Activated naive CD4-positive, alpha-beta T cell treated with anti-CD3 and anti-CD28 coated beads, Interleukin-2, amount 10 ng/mL, durations not matched to agents 7 days and 5 days (primary cell): ENCODE data around the gene TNFRSF13B.
"Not testable (repeated sequence)": the region's sequence is repeated elsewhere in the genome, so short reads cannot be mapped to it uniquely, and the experiment has no call there.

ENCODE experiments used
- CTCF ChIA-PET: fragments of 350-600 bp; sonication (Branson Sonifier 250); formaldehyde crosslinking; loops from one replicate; lab custom pipeline; 2021; ENCODE audit warnings: antibody characterized with exemption; lab: Charles Lee
- DNase-seq: peaks from one replicate; pipeline ENCODE4 v3.0.0-alpha.2; 2020
- H3K27ac Mint-ChIP-seq: one replicate; pipeline ENCODE4 v1.8.0; 2021; ENCODE audit warnings: mild to moderate bottlenecking, moderate library complexity, mixed read lengths
- H3K27me3 Mint-ChIP-seq: one replicate; pipeline ENCODE4 v1.8.0; 2021; ENCODE audit warnings: mild to moderate bottlenecking, mixed read lengths
- H3K36me3 Mint-ChIP-seq: one replicate; pipeline ENCODE4 v1.8.0; 2021; ENCODE audit warnings: mixed read lengths
- H3K4me1 Mint-ChIP-seq: one replicate; pipeline ENCODE4 v1.8.0; 2021; ENCODE audit warnings: mixed read lengths
- H3K4me3 Mint-ChIP-seq: one replicate; pipeline ENCODE4 v1.8.0; 2021; ENCODE audit warnings: mild to moderate bottlenecking, moderate library complexity, mixed read lengths
- H3K9me3 Mint-ChIP-seq: one replicate; pipeline ENCODE4 v1.8.0; 2021; ENCODE audit warnings: mixed read lengths

The TNFRSF13B gene

DNA sequence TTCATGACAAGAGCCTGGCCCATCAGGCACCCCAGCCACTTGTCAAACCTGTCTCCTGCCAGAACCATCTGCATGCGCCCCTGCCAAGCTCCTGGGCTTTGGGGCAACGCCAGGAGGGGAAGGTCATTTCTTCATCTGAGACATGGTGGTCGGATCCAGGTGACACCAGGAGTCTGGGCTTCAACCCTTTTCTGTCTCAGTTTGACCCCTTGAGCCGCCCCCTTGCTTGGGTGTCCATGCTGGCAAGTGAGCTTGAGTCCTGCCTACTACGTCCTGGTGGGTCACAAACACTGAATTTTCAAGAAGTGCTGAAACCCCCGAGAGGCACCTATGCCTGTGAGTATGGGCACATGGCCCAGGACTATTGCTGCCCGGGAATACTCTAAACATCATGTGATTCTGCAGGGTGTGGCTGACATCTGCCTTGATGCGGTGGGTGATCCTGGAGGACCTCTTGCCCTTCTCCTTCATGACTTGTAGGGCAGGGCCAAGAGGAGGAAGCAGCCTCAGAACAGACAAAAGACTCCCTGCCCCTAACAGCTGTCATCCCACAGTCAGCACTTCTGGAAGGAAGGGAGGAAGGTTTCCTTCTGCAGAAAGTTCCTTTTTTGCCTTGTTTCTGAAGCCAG is 43.4 kb downstream of the TNFRSF13B start:
- no peak for DNase-seq
- Mint-ChIP-seq H3K9me3 (no peaks in the 10 kb centered on the region), H3K4me1 (no peaks in the 10 kb centered on the region), H3K27me3 (peaks cover 3% of the 10 kb centered on the region), H3K36me3 (no peaks in the 10 kb centered on the region), H3K4me3 (no peak overlapping the region), H3K27ac (no peak overlapping the region)
- CTCF ChIA-PET = no interaction called here

DNA sequence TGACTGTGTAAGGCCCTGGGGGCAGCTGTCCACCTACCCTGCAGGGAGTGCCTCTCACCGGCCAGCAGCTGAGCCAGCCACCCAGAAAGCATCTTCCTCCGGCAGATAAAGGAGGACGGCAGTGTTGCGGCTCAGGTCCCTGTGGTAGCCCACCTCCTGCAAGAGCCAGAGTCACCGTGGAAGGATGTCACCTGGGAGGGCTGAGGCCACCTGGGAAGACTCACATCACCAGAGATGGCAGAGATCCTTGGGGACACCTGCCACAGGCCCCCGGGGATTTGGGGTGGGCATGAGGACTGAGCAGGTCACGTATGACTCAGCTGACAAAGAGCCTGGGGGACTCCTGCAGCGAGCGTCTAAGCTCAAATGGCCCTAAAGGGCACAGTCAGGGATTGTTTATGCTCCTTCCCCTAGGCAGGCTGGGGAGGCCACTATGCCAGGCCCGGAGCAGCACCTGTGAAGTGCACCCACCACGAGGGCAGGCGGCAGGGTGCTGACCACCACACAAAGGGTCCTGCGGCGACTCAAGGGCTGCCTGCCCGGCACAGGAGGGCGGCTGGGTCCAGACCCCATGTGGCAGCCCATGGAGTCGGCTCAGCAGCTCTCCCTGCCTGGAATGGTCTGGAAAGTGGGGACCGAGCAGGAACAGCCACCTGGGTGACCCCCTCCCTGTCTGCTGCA is 44.1 kb downstream of the TNFRSF13B start:
- H3K36me3 Mint-ChIP-seq = no peaks in the 10 kb centered on the region
- H3K27me3 Mint-ChIP-seq = peaks cover 3% of the 10 kb centered on the region
- CTCF ChIA-PET = no interaction called here
- H3K27ac Mint-ChIP-seq = no peak overlapping the region
- H3K4me1 Mint-ChIP-seq = no peaks in the 10 kb centered on the region
- no peak overlapping the region for H3K4me3 Mint-ChIP-seq
- peak; percentile 11 for DNase-seq
- no peaks in the 10 kb centered on the region for H3K9me3 Mint-ChIP-seq

DNA sequence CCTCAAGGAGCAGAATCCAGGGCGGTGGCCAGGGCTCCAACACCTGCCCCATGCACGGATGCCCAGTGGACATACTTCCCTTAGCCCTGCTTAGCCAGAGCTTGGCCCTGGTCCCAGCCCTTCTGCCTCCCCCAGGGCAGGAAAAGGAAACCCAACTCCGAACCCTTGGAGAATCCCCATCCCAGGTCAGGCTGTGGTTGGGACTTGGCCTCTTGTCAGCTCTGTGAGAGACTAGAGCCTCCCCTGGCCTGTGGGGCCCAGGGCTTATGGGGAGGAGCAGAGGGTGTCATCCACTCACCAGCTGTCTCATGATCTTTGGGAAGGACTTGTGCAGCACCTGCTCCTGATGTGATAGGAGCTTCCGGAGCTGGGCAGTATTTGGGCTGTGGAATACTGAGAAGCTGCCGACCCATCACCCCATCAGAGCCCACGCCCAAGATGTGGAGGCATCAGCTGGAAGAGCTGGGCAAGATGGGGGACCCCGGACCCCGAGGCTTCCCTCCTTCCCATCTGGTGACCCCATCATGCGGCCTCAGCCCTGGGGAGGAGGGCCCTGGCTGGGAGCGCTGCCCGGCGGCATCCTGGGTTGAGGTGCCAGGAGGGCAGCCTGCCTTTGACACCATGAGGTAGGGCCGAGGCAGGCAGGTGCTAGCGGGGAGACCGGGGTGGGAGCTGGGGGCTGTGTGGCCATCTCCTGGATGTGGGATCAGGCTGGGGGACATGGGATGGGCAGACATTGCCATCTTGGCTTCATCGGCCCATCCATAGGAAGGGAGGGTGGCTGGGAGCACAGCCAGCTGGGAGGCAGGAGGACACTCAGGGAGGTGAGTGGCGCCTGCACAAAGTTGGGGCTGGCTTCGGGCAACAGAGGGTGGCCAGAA is 45.1 kb downstream of the TNFRSF13B start:
- no peaks in the 10 kb centered on the region for H3K9me3 Mint-ChIP-seq
- H3K27ac Mint-ChIP-seq = no peak overlapping the region
- H3K36me3 Mint-ChIP-seq = no peaks in the 10 kb centered on the region
- H3K4me1 Mint-ChIP-seq = no peaks in the 10 kb centered on the region
- CTCF ChIA-PET = interaction anchor here (1.1 kb wide), 1 partner anchor 12 kb away, joined by 3 read pairs; no protein-coding TSS in a partner anchor
- no peak overlapping the region for H3K4me3 Mint-ChIP-seq
- H3K27me3 Mint-ChIP-seq = peaks cover 2% of the 10 kb centered on the region
- peak; percentile 19 for DNase-seq

DNA sequence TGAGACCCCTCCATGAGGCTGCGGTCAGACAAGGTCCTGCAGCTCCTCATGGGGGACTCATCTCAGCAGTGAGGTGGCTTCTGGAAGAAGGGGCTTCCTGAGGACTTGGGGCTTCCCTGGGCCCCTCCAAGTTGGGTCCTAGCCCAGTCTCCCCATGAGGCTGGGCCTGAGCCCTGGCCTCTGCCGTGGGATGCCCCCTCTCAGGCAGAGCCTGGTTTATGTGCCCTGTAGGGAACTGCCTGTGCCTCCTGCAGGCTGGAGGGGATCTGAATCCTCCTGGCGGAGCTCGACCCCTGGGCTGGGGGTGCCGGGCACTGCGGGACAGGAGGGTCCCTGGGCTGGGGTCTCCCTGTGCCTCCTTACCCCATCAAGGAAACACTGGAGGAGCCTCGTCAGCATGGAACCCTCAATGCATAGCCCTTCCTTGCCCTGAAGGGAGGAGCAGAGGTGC is 45.8 kb downstream of the TNFRSF13B start:
- peak; percentile 15 for DNase-seq
- Mint-ChIP-seq H3K27ac (no peak overlapping the region), H3K27me3 (no peaks in the 10 kb centered on the region), H3K4me3 (no peak overlapping the region), H3K9me3 (no peaks in the 10 kb centered on the region), H3K4me1 (no peaks in the 10 kb centered on the region), H3K36me3 (no peaks in the 10 kb centered on the region)
- CTCF ChIA-PET = interaction anchor here (1.1 kb wide), 2 partner anchors 11 to 63 kb away, joined by 3 read pairs; no protein-coding TSS in a partner anchor

DNA sequence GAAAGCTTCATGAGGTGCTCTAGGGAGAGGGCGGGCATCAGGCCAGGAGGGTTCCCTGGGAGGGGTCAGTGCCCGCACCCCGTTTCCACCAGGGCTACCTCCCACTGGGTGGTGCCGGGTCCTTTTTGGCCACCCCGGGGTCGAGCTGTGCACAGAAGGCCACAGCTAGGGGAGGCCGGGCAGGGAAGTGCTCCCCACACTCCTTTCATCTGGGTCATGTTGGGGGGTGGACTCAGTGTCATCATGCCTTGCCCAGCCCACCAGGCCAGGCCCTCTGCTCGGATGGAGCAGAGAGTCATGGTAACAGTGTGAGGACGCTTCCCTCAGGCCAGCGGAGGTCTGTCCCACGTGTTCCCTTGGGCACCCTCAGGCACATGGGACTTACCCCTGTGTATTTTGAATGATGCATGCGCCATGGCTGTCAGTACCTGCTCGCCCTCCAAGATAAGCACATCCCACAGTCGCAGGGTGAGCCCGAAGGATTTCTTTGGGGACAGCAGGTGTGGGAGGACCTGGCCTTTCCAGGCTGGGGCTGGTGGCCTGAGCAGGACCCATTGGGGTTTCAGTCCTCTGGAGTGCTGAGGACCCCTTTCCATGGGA is 46.4 kb downstream of the TNFRSF13B start:
- Mint-ChIP-seq H3K36me3 (no peaks in the 10 kb centered on the region), H3K27ac (no peak overlapping the region), H3K4me3 (no peak overlapping the region), H3K27me3 (no peaks in the 10 kb centered on the region), H3K9me3 (no peaks in the 10 kb centered on the region), H3K4me1 (no peaks in the 10 kb centered on the region)
- DNase-seq = peak; percentile 19
- CTCF ChIA-PET = interaction anchor here (1.1 kb wide), 2 partner anchors 10 to 63 kb away, joined by 3 read pairs; no protein-coding TSS in a partner anchor

DNA sequence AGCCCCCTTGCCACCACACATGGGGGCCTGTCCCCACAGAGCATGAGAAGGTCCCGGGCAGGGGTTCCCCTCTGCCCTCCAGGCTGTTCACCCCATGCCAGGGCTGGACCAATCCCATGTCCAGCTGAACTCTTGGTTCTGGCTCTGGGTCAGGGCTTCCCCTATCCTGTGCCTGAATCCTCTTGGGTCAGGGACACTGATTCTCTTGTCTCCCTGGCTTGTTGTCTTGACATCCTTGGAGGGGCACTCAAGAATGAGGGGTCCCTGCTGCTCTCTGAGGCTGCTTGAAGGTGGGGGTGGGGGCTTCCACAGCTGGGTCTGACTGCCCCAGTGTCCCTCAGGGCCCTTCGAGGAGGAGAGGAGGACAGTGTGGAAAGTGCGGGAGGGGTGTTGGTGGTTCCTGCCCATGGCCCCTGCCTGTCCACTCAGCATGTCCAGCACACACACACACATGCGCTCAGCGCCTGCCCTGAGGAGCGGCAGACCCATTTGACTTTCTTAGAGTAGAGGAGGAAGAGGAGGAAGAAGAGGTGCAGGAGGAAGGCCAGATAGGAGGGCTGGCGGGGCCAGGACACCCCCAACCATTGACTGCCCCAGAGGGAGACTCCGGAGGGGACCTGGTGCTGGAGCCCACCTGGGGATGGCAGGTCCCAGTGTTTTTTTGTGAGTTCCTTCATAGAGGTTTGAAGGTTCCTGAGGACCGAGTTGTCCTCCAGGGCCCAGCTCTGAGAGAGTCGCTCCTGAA is 47.0 kb downstream of the TNFRSF13B start:
- H3K27me3 Mint-ChIP-seq = no peaks in the 10 kb centered on the region
- no peak overlapping the region for H3K4me3 Mint-ChIP-seq
- DNase-seq = peak; percentile 16
- CTCF ChIA-PET = interaction anchor here (0.7 to 1.1 kb wide), 2 partner anchors 64 to 388 kb away, joined by 3 read pairs; no protein-coding TSS in a partner anchor
- no peak overlapping the region for H3K27ac Mint-ChIP-seq
- no peaks in the 10 kb centered on the region for H3K36me3 Mint-ChIP-seq
- H3K9me3 Mint-ChIP-seq = no peaks in the 10 kb centered on the region
- no peaks in the 10 kb centered on the region for H3K4me1 Mint-ChIP-seq

DNA sequence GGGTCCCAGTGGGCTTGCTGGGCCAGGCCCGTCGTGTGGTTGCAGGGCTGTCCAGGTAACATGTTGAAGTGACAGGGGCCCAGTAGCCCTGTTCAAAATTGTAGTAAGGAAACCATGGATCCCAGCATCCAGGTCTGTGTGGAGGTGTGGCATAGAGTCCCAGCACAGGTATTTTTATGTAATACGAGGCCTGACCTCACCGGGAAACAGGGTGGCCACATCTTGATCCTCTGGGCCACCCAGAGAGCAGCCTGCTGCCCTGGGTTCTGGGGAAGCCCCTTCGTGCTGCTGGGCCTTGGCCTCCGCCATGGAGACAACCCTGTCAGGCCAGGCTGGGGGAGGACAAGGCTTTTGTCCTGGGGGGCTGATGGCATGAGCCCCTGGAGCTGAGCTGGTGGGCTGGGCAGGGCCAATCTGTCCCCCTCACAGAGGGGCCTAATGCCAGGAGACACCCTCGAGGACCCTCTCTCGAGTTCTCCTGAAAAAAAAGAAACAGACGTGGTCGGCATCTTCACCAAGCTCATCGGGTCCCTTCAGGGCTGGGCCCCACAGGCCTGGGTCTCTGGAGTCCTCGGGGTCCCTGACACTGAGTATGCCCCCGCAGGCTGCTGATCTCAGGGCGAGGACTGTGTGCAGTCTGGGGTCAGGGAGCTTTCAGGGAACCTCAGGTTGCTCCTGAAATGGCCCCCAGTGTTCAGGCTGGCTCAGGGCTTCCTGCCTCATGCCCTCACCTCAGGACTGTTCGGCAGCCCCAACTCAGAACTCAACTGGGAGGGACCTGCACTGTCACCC is 47.8 kb downstream of the TNFRSF13B start:
- Mint-ChIP-seq H3K9me3 (no peaks in the 10 kb centered on the region), H3K27me3 (no peaks in the 10 kb centered on the region), H3K4me3 (no peak overlapping the region), H3K4me1 (no peaks in the 10 kb centered on the region), H3K27ac (no peak overlapping the region), H3K36me3 (no peaks in the 10 kb centered on the region)
- DNase-seq = no peak
- CTCF ChIA-PET = interaction anchor here (0.7 kb wide), 1 partner anchor 389 kb away, joined by 3 read pairs; no protein-coding TSS in a partner anchor

DNA sequence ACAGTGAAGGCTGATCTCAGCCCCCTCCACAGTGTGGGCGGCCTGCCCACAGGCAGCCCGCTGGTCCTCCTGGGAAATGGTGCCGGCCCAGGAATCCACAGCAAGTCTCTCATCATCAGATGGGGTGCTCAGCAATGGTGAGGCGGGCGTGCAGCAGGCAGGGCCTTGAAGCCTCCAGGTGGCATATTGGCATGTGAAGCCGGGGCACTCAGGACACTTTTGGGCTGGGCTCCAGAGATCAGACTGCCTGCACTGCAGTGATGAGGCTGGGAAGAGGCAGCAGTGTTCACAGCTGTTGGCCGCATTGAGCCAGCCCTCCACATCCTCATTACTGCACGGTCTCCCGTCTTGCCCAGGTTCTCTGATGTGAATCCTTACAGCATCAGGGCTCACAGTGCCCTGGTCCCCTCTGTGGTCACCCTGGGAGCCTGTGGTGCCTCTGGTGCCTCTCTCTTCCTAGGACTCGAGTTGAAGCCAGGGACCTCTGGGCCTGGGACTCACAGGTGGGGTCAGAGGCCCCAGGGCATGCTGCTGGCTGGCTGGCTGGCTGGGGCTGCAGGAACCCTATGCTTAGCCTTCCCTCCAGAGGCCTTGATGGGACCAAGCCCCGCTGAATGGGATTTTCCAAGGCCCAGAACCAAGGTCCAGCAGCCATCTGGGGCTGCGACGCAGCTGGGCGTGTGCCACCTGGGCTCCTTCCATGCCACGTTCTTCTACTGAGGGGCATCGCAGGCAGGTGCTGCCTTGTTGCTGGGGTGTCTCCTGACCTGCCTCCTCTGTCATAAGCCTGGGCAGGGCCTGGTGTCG is 48.6 kb downstream of the TNFRSF13B start:
- Mint-ChIP-seq H3K9me3 (no peaks in the 10 kb centered on the region), H3K36me3 (no peaks in the 10 kb centered on the region), H3K27ac (no peak overlapping the region), H3K4me1 (no peaks in the 10 kb centered on the region), H3K4me3 (no peak overlapping the region), H3K27me3 (peaks cover 2% of the 10 kb centered on the region)
- DNase-seq = peak; percentile 15
- CTCF ChIA-PET = no interaction called here

DNA sequence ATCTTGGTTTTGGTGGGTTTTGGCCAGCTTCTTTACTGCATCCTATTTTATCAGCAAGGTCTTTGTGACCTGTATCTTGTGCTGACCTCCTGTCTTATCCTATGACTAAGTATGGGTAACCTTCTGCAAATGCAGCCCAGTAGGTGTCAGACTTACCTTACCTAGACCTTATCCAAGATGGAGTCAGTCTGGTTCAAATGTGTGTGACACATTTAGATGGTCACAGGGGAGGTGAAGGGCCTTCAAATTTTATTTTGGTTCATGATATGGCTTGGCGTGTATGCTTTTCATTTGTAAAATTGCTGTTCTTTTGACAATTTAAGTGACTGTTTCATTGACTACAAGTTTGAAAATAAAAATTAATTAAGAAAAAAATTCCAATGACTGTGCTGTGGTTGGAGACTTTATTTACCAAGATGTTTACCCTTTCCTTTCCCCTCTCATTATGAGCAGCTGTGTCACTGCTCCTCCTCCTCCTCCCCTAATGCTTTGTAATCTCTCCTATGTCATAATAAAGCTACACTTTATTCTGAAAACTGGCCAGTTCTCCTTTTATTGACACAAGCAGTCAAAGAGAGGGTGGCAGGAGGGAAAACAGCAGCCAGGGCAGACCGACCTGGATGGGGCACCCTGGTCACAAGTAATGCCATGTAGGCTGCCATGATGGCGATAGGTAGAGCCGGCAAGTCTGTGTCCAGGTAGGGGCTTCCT is 49.4 kb downstream of the TNFRSF13B start:
- Mint-ChIP-seq H3K27me3 (peaks cover 6% of the 10 kb centered on the region), H3K36me3 (no peaks in the 10 kb centered on the region), H3K4me1 (no peaks in the 10 kb centered on the region), H3K9me3 (no peaks in the 10 kb centered on the region), H3K4me3 (no peak overlapping the region), H3K27ac (no peak overlapping the region)
- CTCF ChIA-PET = no interaction called here
- peak; percentile 20 for DNase-seq

DNA sequence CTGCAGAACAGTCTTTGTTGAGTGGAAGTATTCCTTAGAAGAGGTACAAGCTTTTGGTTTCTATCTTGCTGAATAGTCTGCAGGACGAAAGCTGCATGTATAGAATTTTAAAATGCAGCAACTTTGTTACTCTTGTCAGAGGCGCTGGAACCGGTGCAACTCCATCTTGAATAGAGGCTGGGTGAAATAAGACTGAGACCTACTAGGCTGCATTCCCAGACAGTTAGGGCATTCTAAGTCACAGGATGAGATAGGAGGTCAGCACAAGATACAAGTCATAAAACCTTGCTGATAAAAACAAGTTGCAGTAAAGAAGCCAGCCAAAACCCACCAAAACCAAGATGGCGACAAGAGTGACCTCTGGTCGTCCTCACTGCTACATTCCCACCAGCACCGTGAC is 50.5 kb downstream of the TNFRSF13B start:
- not testable (repeated sequence) for H3K27ac Mint-ChIP-seq, H3K9me3 Mint-ChIP-seq, H3K4me1 Mint-ChIP-seq, H3K36me3 Mint-ChIP-seq, H3K4me3 Mint-ChIP-seq, DNase-seq
- H3K27me3 Mint-ChIP-seq = peaks cover 12% of the 10 kb centered on the region
- CTCF ChIA-PET = interaction anchor here (1.7 kb wide), 1 partner anchor 70 kb away, joined by 5 read pairs; no protein-coding TSS in a partner anchor

DNA sequence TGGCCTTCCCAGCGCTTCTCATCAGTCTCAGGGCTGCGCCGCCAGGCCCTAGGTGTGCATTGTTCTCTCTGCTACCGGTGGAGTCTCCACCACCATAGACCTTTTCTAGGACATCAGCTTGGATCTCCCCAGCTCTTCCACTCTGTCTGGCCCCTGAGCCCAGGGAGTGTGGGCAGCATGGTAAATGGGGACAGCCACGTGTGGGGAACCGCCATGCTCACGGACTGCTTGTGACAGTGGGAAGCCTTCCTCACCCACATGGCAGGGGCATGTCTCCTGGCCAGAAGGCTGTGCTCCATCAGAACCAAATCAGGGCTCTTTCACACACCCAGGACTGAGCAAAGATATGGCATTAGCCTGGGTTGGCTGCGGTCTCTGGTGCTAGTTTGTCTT is 51.3 kb downstream of the TNFRSF13B start:
- no peak overlapping the region for H3K27ac Mint-ChIP-seq
- CTCF ChIA-PET = interaction anchor here (1.7 kb wide), 1 partner anchor 71 kb away, joined by 5 read pairs; no protein-coding TSS in a partner anchor
- no peaks in the 10 kb centered on the region for H3K36me3 Mint-ChIP-seq

More for the DNA sequence above, 51.3 kb downstream of the TNFRSF13B start:
- Mint-ChIP-seq H3K27me3 (peaks cover 20% of the 10 kb centered on the region), H3K4me1 (no peaks in the 10 kb centered on the region), H3K9me3 (no peaks in the 10 kb centered on the region), H3K4me3 (no peak overlapping the region)
- no peak for DNase-seq
